ENCODE results near the gene PDS5A.

The PDS5A gene

GRCh38 chr4:39933671-39934590 lies 43.8 kb downstream of the PDS5A start:
- Histone ChIP-seq H3K27ac (peak overlapping the region; percentile 30), H3K36me3 (peaks cover 27% of the 10 kb centered on the region), H3K4me3 (ENCODE audit: low read depth, low read length) (no peak overlapping the region), H3K27me3 (ENCODE audit: insufficient read depth, low read depth, severe bottlenecking) (no peaks in the 10 kb centered on the region), H3K9me3 (ENCODE audit: severe bottlenecking) (no peaks in the 10 kb centered on the region)
- peak; percentile 59 for DNase-seq
- TF ChIP-seq, protein P1, sequence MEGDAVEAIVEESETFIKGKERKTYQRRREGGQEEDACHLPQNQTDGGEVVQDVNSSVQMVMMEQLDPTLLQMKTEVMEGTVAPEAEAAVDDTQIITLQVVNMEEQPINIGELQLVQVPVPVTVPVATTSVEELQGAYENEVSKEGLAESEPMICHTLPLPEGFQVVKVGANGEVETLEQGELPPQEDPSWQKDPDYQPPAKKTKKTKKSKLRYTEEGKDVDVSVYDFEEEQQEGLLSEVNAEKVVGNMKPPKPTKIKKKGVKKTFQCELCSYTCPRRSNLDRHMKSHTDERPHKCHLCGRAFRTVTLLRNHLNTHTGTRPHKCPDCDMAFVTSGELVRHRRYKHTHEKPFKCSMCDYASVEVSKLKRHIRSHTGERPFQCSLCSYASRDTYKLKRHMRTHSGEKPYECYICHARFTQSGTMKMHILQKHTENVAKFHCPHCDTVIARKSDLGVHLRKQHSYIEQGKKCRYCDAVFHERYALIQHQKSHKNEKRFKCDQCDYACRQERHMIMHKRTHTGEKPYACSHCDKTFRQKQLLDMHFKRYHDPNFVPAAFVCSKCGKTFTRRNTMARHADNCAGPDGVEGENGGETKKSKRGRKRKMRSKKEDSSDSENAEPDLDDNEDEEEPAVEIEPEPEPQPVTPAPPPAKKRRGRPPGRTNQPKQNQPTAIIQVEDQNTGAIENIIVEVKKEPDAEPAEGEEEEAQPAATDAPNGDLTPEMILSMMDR (IDR thresholded peaks at IDR 0.05; ENCODE audit: low read depth, low read length), result no peak

DNA sequence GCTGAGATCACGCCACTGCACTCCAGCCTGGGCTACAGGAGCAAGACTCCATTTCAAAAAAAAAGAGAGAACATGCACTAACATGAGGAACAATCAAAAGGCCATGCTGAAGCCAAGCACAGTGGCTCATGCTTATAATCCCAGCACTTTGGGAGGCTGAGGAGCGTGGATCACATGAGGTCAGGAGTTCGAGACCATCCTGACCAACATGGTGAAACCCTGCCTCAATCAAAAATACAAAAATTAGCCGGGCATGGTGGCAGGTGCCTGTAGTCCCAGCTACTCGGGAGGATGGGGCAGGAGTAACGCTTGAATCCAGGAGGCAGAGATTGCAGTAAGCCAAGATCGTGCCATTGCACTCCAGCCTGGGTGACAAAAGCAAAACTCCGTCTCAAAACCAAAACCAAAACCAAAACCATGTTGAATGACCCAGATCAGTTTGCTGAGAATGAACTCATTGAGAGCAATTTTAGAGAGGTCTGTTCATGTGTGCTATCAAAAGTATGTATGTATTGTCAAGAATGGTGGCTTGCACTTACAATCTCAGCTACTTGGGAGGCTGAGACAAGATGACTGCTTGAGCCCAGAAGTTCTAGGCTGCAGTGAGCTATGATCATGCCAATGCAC lies 44.8 kb downstream of the PDS5A start:
- Histone ChIP-seq H3K27ac (no peak overlapping the region), H3K9me3 (ENCODE audit: severe bottlenecking) (no peaks in the 10 kb centered on the region), H3K4me3 (ENCODE audit: low read depth, low read length) (no peak overlapping the region), H3K36me3 (peaks cover 23% of the 10 kb centered on the region), H3K27me3 (ENCODE audit: insufficient read depth, low read depth, severe bottlenecking) (no peaks in the 10 kb centered on the region)
- DNase-seq, result no peak
- TF ChIP-seq, protein P1 (IDR thresholded peaks at IDR 0.05; ENCODE audit: low read depth, low read length), result no peak

DNA sequence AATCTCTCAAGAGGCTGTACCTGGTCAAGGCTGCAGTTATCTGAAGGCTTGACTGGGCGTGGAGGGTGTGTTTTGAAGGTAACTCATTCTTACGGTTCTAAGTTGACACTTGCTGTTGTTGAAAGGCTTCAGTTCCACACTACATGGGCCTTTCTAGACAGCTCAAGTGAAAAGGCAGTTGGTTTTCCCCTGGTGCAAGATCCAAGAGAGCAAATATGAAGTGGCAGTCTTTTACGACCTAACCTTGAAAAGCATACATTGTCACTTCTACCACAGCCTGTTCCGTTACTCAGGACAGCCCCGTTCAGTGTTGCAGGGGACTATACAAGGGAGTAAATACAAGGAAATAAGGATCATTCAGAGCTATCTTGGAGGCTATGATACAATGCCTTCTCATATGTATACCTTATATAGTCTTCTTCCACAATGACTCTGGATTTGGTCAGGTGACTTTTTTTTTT lies 46.2 kb downstream of the PDS5A start:
- no peaks in the 10 kb centered on the region for H3K9me3 ChIP-seq (ENCODE audit: severe bottlenecking)
- no peaks in the 10 kb centered on the region for H3K27me3 ChIP-seq (ENCODE audit: insufficient read depth, low read depth, severe bottlenecking)
- DNase-seq, result no peak
- TF ChIP-seq, protein P1 (IDR thresholded peaks at IDR 0.05; ENCODE audit: low read depth, low read length), result no peak
- no peak overlapping the region for H3K27ac ChIP-seq
- H3K36me3 ChIP-seq, result peaks cover 33% of the 10 kb centered on the region
- H3K4me3 ChIP-seq (ENCODE audit: low read depth, low read length), result no peak overlapping the region

- TF ChIP-seq, protein P1 (IDR thresholded peaks at IDR 0.05; ENCODE audit: low read depth, low read length), result no peak
- H3K27me3 ChIP-seq (ENCODE audit: insufficient read depth, low read depth, severe bottlenecking), result no peaks in the 10 kb centered on the region
- no peaks in the 10 kb centered on the region for H3K9me3 ChIP-seq (ENCODE audit: severe bottlenecking)
- H3K4me3 ChIP-seq (ENCODE audit: low read depth, low read length), result no peak overlapping the region
- peaks cover 59% of the 10 kb centered on the region for H3K36me3 ChIP-seq
- no peak for DNase-seq
- no peak overlapping the region for H3K27ac ChIP-seq
Measured at GRCh38 chr4:39928538-39928937, 49.2 kb downstream of the PDS5A start.

- DNase-seq, result no peak
- H3K4me3 ChIP-seq (ENCODE audit: low read depth, low read length), result no peak overlapping the region
- no peaks in the 10 kb centered on the region for H3K9me3 ChIP-seq (ENCODE audit: severe bottlenecking)
- no peaks in the 10 kb centered on the region for H3K27me3 ChIP-seq (ENCODE audit: insufficient read depth, low read depth, severe bottlenecking)
- H3K27ac ChIP-seq, result no peak overlapping the region
- peaks cover 76% of the 10 kb centered on the region for H3K36me3 ChIP-seq
- TF ChIP-seq, protein P1 (IDR thresholded peaks at IDR 0.05; ENCODE audit: low read depth, low read length), result no peak
Measured at GRCh38 chr4:39924014-39924413, 53.7 kb downstream of the PDS5A start.
